ENCODE results near the gene FAM20C.

The FAM20C gene

DNA sequence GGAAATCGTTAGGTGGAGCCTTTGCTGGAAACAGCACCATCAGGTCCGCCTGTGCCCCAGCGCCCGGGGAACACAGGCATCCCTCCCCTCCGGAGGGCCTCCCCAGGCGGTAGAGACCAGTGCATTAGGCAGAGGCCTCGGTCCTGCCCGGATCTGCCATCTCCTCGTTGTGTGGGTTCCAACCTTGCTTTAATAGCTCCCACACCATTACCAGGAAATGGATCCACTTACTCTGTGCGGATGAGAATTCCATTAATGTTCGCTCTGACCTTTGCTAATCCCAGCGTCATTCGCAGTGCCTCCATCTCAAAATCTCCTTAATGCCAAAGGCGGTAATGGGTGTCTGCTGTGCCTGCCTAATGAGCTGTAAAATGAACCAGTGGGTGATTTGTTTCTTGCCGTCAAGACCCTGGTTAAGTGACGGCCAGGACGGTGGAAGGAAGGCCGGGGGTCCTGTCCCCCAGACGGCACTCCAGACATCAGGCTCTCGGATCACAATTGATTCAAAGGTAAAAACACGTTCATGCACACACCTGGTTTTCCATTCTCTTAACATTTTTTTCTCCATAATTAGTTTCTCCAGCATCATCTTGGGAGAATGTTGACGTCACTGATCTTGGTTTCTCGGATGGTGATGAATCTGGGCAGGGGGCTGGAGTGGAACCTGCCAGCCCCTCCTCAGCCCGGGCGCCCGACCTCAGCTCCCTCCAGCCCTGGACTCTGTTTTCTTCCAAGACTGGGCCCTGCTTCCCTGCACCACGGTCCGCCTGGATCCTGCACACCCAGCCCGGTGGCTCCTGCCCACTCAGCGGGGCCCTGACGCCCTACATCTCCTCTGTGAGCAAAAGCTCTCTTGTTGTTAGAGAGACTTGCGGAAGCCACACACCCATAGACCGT, 22.8 kb upstream of the FAM20C start:
- peaks cover 58% of the 10 kb centered on the region for H3K27me3 ChIP-seq (replicated peaks; ENCODE audit: control insufficient read depth, insufficient read depth, low read length)
- no peak for DNase-seq (ENCODE audit: low read depth)
- no peaks in the 10 kb centered on the region for H3K4me1 ChIP-seq (ENCODE audit: control insufficient read depth, insufficient read depth, low read length)
- H3K9ac ChIP-seq (ENCODE audit: low read length), result no peak overlapping the region
- no peaks in the 10 kb centered on the region for H3K9me3 ChIP-seq (ENCODE audit: control insufficient read depth, low read length)
- no peak overlapping the region for H3K4me3 ChIP-seq (ENCODE audit: low read length)
- H3K36me3 ChIP-seq (ENCODE audit: control insufficient read depth, insufficient read depth, low read length, severe bottlenecking), result no peaks in the 10 kb centered on the region

DNA sequence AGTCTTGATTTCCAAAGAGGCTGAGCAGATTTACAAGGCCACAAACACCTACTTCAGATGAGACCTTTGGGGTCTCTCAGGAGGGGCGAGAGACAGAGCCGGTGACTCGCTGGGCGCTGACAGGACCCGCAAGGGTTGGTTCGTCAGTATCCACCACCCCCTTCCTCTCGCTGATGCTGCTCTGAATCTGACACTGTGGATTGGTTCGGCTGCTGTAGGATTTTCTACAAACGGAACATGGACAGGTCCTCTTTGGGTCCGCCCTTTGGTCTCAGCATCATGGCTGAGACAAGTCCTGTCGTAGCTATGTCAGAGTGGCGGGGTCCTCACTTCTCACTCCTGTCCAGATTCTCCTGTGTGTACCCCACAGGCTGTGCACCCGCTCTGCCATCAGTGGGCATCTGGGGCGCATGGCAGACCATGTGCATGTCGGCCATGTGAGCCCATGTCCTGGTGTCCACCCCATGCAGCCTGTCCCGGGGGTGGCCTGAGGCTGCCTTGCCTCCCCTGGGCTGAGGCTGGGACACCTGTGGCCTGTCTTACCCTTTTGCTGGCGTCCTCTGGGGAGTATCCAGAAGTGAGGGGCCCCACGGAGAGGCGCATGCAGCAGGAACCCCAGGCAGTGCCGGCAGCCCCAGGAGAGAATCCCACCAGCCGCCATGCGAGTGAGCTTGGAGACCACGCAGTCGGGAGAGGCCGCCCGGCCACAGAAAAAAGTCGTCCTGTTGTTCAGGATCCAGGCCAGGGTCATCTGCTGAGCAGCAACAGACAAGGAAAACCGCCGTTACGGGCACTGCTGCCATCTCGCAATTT, 21.6 kb upstream of the FAM20C start:
- Histone ChIP-seq H3K9me3 (ENCODE audit: control insufficient read depth, low read length) (no peaks in the 10 kb centered on the region), H3K36me3 (ENCODE audit: control insufficient read depth, insufficient read depth, low read length, severe bottlenecking) (no peaks in the 10 kb centered on the region), H3K4me3 (ENCODE audit: low read length) (no peak overlapping the region), H3K9ac (ENCODE audit: low read length) (no peak overlapping the region), H3K27me3 (replicated peaks; ENCODE audit: control insufficient read depth, insufficient read depth, low read length) (peaks cover 50% of the 10 kb centered on the region), H3K4me1 (ENCODE audit: control insufficient read depth, insufficient read depth, low read length) (no peaks in the 10 kb centered on the region)
- DNase-seq (ENCODE audit: low read depth), result no peak

DNA sequence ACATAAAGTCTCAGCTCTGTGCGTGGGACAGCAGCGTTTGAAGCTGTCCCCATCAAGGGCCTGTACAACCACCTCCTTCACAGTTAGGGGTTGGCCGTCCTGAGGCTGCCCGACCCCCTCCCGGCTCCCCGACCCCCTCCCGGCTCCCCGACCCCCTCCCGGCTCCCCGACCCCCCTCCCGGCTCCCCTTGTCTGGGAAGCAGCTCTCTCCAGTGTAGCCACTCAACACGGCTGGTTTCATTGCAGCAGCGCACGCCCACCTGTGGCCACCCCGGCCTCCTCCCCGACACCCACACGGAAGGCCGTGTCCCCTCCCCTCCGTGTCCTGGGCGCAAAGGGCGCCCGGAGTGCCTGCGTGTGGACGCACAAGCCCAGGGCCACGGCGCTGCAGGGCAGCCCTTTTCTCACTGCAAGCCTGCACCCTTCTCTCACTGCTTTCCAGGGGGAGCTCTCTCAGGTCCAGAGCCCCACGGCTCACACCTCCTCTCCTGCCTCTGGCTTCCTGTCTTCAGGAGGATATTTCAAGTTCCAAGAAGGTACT, 20.9 kb upstream of the FAM20C start:
- no peak for DNase-seq (ENCODE audit: low read depth)
- Histone ChIP-seq H3K4me3 (ENCODE audit: low read length) (no peak overlapping the region), H3K27me3 (replicated peaks; ENCODE audit: control insufficient read depth, insufficient read depth, low read length) (peaks cover 51% of the 10 kb centered on the region), H3K9ac (ENCODE audit: low read length) (no peak overlapping the region), H3K9me3 (ENCODE audit: control insufficient read depth, low read length) (no peaks in the 10 kb centered on the region), H3K36me3 (ENCODE audit: control insufficient read depth, insufficient read depth, low read length, severe bottlenecking) (no peaks in the 10 kb centered on the region), H3K4me1 (ENCODE audit: control insufficient read depth, insufficient read depth, low read length) (no peaks in the 10 kb centered on the region)

GRCh38 chr7:171912-172515, 20.4 kb upstream of the FAM20C start:
- H3K36me3 ChIP-seq (ENCODE audit: control insufficient read depth, insufficient read depth, low read length, severe bottlenecking), result no peaks in the 10 kb centered on the region
- no peaks in the 10 kb centered on the region for H3K9me3 ChIP-seq (ENCODE audit: control insufficient read depth, low read length)
- no peak for DNase-seq (ENCODE audit: low read depth)
- H3K9ac ChIP-seq (ENCODE audit: low read length), result no peak overlapping the region
- H3K27me3 ChIP-seq (replicated peaks; ENCODE audit: control insufficient read depth, insufficient read depth, low read length), result peaks cover 46% of the 10 kb centered on the region
- H3K4me3 ChIP-seq (ENCODE audit: low read length), result no peak overlapping the region
- H3K4me1 ChIP-seq (ENCODE audit: control insufficient read depth, insufficient read depth, low read length), result no peaks in the 10 kb centered on the region

GRCh38 chr7:173209-173918, 19.0 kb upstream of the FAM20C start:
- no peak overlapping the region for H3K9ac ChIP-seq (ENCODE audit: low read length)
- H3K27me3 ChIP-seq (replicated peaks; ENCODE audit: control insufficient read depth, insufficient read depth, low read length), result peaks cover 37% of the 10 kb centered on the region
- no peaks in the 10 kb centered on the region for H3K4me1 ChIP-seq (ENCODE audit: control insufficient read depth, insufficient read depth, low read length)
- no peaks in the 10 kb centered on the region for H3K9me3 ChIP-seq (ENCODE audit: control insufficient read depth, low read length)
- H3K4me3 ChIP-seq (ENCODE audit: low read length), result no peak overlapping the region
- no peak for DNase-seq (ENCODE audit: low read depth)
- H3K36me3 ChIP-seq (ENCODE audit: control insufficient read depth, insufficient read depth, low read length, severe bottlenecking), result no peaks in the 10 kb centered on the region

- no peak for DNase-seq (ENCODE audit: low read depth)
- no peaks in the 10 kb centered on the region for H3K36me3 ChIP-seq (ENCODE audit: control insufficient read depth, insufficient read depth, low read length, severe bottlenecking)
- H3K27me3 ChIP-seq (replicated peaks; ENCODE audit: control insufficient read depth, insufficient read depth, low read length), result peaks cover 45% of the 10 kb centered on the region
- H3K9ac ChIP-seq (ENCODE audit: low read length), result no peak overlapping the region
- peaks cover 3% of the 10 kb centered on the region for H3K4me1 ChIP-seq (ENCODE audit: control insufficient read depth, insufficient read depth, low read length)
- H3K9me3 ChIP-seq (ENCODE audit: control insufficient read depth, low read length), result no peaks in the 10 kb centered on the region
- no peak overlapping the region for H3K4me3 ChIP-seq (ENCODE audit: low read length)
Observed at GRCh38 chr7:174716-175115, 17.7 kb upstream of the FAM20C start.

- H3K36me3 ChIP-seq (ENCODE audit: control insufficient read depth, insufficient read depth, low read length, severe bottlenecking), result no peaks in the 10 kb centered on the region
- H3K4me3 ChIP-seq (ENCODE audit: low read length), result no peak overlapping the region
- H3K9me3 ChIP-seq (ENCODE audit: control insufficient read depth, low read length), result no peaks in the 10 kb centered on the region
- H3K4me1 ChIP-seq (ENCODE audit: control insufficient read depth, insufficient read depth, low read length), result peaks cover 3% of the 10 kb centered on the region
- H3K9ac ChIP-seq (ENCODE audit: low read length), result no peak overlapping the region
- DNase-seq (ENCODE audit: low read depth), result no peak
- H3K27me3 ChIP-seq (replicated peaks; ENCODE audit: control insufficient read depth, insufficient read depth, low read length), result peaks cover 42% of the 10 kb centered on the region
Observed at GRCh38 chr7:175955-176354, 16.4 kb upstream of the FAM20C start.

DNA sequence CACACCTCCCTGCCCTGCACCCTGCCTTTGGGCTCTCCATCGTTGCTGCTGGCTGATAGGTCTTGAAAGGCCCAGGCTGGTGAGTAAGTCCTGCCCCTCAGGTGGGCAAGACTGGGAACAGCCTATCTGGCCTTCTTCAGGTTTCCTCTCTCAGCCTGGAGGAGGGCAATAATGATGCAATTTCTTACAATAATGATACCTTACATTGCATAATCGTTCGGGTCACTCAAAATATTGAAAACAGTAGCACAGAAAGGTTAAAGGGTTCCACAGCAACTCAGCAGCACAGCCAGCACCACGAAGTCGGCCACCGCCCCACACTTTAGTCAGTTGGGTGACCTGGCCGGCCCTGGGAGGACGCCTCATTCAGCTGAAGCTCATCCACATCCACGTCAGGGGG, 16.0 kb upstream of the FAM20C start:
- H3K27me3 ChIP-seq (replicated peaks; ENCODE audit: control insufficient read depth, insufficient read depth, low read length), result peaks cover 42% of the 10 kb centered on the region

GRCh38 chr7:176786-177459, 15.4 kb upstream of the FAM20C start:
- Histone ChIP-seq H3K27me3 (replicated peaks; ENCODE audit: control insufficient read depth, insufficient read depth, low read length) (peaks cover 37% of the 10 kb centered on the region), H3K9ac (ENCODE audit: low read length) (no peak overlapping the region), H3K4me3 (ENCODE audit: low read length) (no peak overlapping the region), H3K36me3 (ENCODE audit: control insufficient read depth, insufficient read depth, low read length, severe bottlenecking) (no peaks in the 10 kb centered on the region), H3K4me1 (ENCODE audit: control insufficient read depth, insufficient read depth, low read length) (peaks cover 3% of the 10 kb centered on the region), H3K9me3 (ENCODE audit: control insufficient read depth, low read length) (no peaks in the 10 kb centered on the region)
- no peak for DNase-seq (ENCODE audit: low read depth)

More for the DNA sequence above, 16.0 kb upstream of the FAM20C start:
- no peaks in the 10 kb centered on the region for H3K9me3 ChIP-seq (ENCODE audit: control insufficient read depth, low read length)
- no peak for DNase-seq (ENCODE audit: low read depth)
- H3K4me1 ChIP-seq (ENCODE audit: control insufficient read depth, insufficient read depth, low read length), result peaks cover 3% of the 10 kb centered on the region
- H3K9ac ChIP-seq (ENCODE audit: low read length), result no peak overlapping the region
- no peaks in the 10 kb centered on the region for H3K36me3 ChIP-seq (ENCODE audit: control insufficient read depth, insufficient read depth, low read length, severe bottlenecking)
- no peak overlapping the region for H3K4me3 ChIP-seq (ENCODE audit: low read length)

DNA sequence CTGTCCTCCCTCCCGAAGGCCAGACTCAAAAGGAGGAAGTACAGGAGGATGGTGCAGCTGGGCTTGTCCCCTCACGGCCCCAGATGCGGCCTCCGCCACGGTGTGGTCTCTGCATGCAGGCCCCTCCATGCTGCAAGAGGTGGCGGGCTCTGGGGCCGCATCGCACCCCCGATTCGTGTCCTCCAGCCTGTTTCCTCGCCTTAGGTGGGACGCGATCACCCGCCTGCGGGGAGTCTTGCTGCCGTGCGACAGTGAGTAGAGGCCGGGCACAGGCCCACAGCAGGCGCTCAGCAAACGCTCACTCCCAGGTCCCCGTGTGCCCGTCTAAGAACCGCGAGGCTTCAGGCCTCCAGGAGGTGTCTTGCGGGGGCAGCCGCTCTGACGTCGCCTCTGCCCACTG, 13.9 kb upstream of the FAM20C start:
- H3K27me3 ChIP-seq (replicated peaks; ENCODE audit: control insufficient read depth, insufficient read depth, low read length), result peaks cover 38% of the 10 kb centered on the region
- H3K9me3 ChIP-seq (ENCODE audit: control insufficient read depth, low read length), result no peaks in the 10 kb centered on the region
- H3K4me1 ChIP-seq (ENCODE audit: control insufficient read depth, insufficient read depth, low read length), result peaks cover 3% of the 10 kb centered on the region
- no peak overlapping the region for H3K9ac ChIP-seq (ENCODE audit: low read length)
- H3K4me3 ChIP-seq (ENCODE audit: low read length), result no peak overlapping the region
- DNase-seq (ENCODE audit: low read depth), result no peak
- H3K36me3 ChIP-seq (ENCODE audit: control insufficient read depth, insufficient read depth, low read length, severe bottlenecking), result no peaks in the 10 kb centered on the region

All from adipocyte (in vitro differentiated cells).